Adipose tissue (tissue), 3 donors: ENCODE results near the gene RBM4B. TPM values are rescaled to one million over a fixed set of nuclear protein-coding genes. Genes with fewer than 3 reads are reported as not detected.

Experiments
- H3K27ac ChIP-seq: one replicate; pipeline ENCODE4 v1.5.1; 2013; ENCODE audit warnings: low read depth, low read length
- WGBS, 3 donors: extraction: QIAGEN DNeasy Blood & Tissue Kit; methylation state at CpG; one replicate each; pipeline ENCODE4 v1.1.7; 2013; 5-methylcytosine and 5-hydroxymethylcytosine counted together
- polyA plus RNA-seq, 3 donors: library from polyadenylated mRNA; stranded (reverse); fragments of 200-250 nt; gene quantifications; one replicate each; pipeline ENCODE4 v1.2.3, GENCODE V29; 2013
- donor health status: healthy with polysubstance abuse.
- donor health status: Bipolar disorder and iron deficiency.
- donor health status: healthy.

The RBM4B gene
- polyA plus RNA-seq, 3 donors = 9.5 to 13.5 (median 10.1) TPM

GRCh38 chr11:66629356-66629755 lies 48.3 kb downstream of the RBM4B start:
- WGBS, 3 donors = 86 to 88% (median 87%) methylated on average over 2 of the region's 2 CpGs
- no peak overlapping the region for H3K27ac ChIP-seq

- WGBS, 3 donors = 94 to 95% (median 94%) methylated on average over 7 of the region's 7 CpGs
- H3K27ac ChIP-seq = no peak overlapping the region
Observed at GRCh38 chr11:66628061-66628603, 49.6 kb downstream of the RBM4B start.

- H3K27ac ChIP-seq = no peak overlapping the region
- WGBS, 3 donors = 51 to 82% (median 72%) methylated on average over 7 of the region's 7 CpGs
Observed at GRCh38 chr11:66626926-66627325, 50.8 kb downstream of the RBM4B start.

- 96% methylated on average over 25 of the region's 25 CpGs for WGBS, 3 donors
- no peak overlapping the region for H3K27ac ChIP-seq
Observed at GRCh38 chr11:66626382-66626781, 51.3 kb downstream of the RBM4B start.

GRCh38 chr11:66625752-66626149 lies 51.9 kb downstream of the RBM4B start:
- WGBS, 3 donors = 77 to 92% (median 91%) methylated on average over 9 of the region's 9 CpGs
- no peak overlapping the region for H3K27ac ChIP-seq

GRCh38 chr11:66625041-66625751 lies 52.5 kb downstream of the RBM4B start:
- WGBS, 3 donors = 93 to 94% (median 94%) methylated on average over 22 to 26 of the region's 26 CpGs
- no peak overlapping the region for H3K27ac ChIP-seq

GRCh38 chr11:66624450-66624849 lies 53.2 kb downstream of the RBM4B start:
- no peak overlapping the region for H3K27ac ChIP-seq

GRCh38 chr11:66619080-66619554 lies 58.6 kb downstream of the RBM4B start:
- WGBS, 3 donors = 20 to 38% (median 35%) methylated on average over 4 of the region's 4 CpGs
- H3K27ac ChIP-seq = no peak overlapping the region

More at GRCh38 chr11:66624450-66624849, 53.2 kb downstream of the RBM4B start:
- 82 to 83% (median 82%) methylated on average over 15 to 16 of the region's 16 CpGs for WGBS, 3 donors

- 0 to 1% (median 0%) methylated on average over 35 to 38 of the region's 38 CpGs for WGBS, 3 donors
- H3K27ac ChIP-seq = peak overlapping the region; percentile 82
Observed at GRCh38 chr11:66617155-66617834, 60.4 kb downstream of the RBM4B start.

- H3K27ac ChIP-seq = peak within 1 kb of the TSS; percentile 82
- WGBS, 3 donors = 0% methylated on average over 90 of the region's 90 CpGs
Observed at GRCh38 chr11:66616379-66617154, 61.1 kb downstream of the RBM4B start, which contains the start of gene RBM14. TSS of gene RBM14 (plus strand) at chr11:66616630. CDS start at chr11:66616721, 91 bp downstream.

Other genes with a start within 250 kb of the RBM4B start
- 10 to 100 TPM; 30.2 to 53.6 (median 42.9) TPM for gene MRPL11, start 239.0 kb downstream of the RBM4B start, polyA plus RNA-seq
- gene PELI3, start 211.0 kb downstream of the RBM4B start, polyA plus RNA-seq = 10 to 100 TPM in 1 of 3 donors, 1 to 10 TPM in 2; 3.9 to 10.0 (median 5.8) TPM
- gene DPP3, start 197.5 kb downstream of the RBM4B start, polyA plus RNA-seq = 10 to 100 TPM; 15.1 to 29.0 (median 18.6) TPM
- gene BBS1, start 167.3 kb downstream of the RBM4B start, polyA plus RNA-seq = 10 to 100 TPM; 11.5 to 15.5 (median 12.3) TPM
- 10 to 100 TPM in 2 of 3 donors, 1 to 10 TPM in 1; 8.2 to 12.2 (median 10.8) TPM for gene ZDHHC24, start 131.8 kb downstream of the RBM4B start, polyA plus RNA-seq
- under 1 TPM in 2 of 3 donors, not detected in 1; 0.03 to 0.15 TPM for gene ACTN3, start 131.0 kb downstream of the RBM4B start, polyA plus RNA-seq
- 10 to 100 TPM; 22.4 to 73.7 (median 40.3) TPM for gene CTSF, start 109.3 kb downstream of the RBM4B start, polyA plus RNA-seq
- gene CCDC87, start 84.8 kb downstream of the RBM4B start, polyA plus RNA-seq = under 1 TPM in 2 of 3 donors, not detected in 1; 0.04 to 0.17 TPM
- 10 to 100 TPM; 33.7 to 45.1 (median 41.2) TPM for gene CCS, start 84.7 kb downstream of the RBM4B start, polyA plus RNA-seq
- 10 to 100 TPM; 21.1 to 35.3 (median 33.4) TPM for gene RBM14, start 61.3 kb downstream of the RBM4B start, polyA plus RNA-seq
- gene RBM4, start 39.2 kb downstream of the RBM4B start, polyA plus RNA-seq = 100 to 1,000 TPM in 1 of 3 donors, 10 to 100 TPM in 2; 79.9 to 103 (median 97.5) TPM
- 10 to 100 TPM in 1 of 3 donors, 1 to 10 TPM in 1, under 1 TPM in 1; 0.22 to 22.3 (median 1.5) TPM for gene SPTBN2, start 51.3 kb upstream of the RBM4B start, polyA plus RNA-seq
- gene RCE1, start 165.6 kb upstream of the RBM4B start, polyA plus RNA-seq = 10 to 100 TPM in 2 of 3 donors, 1 to 10 TPM in 1; 6.2 to 17.8 (median 15.3) TPM
- 10 to 100 TPM in 1 of 3 donors, 1 to 10 TPM in 2; 5.5 to 25.4 (median 7.6) TPM for gene LRFN4, start 179.2 kb upstream of the RBM4B start, polyA plus RNA-seq